NB4 (cell line): ENCODE results near the gene TNK2.

Experiments used
- MYC ChIP-seq: IDR thresholded peaks from 2 replicates; pipeline ENCODE4 v1.6.1; 2011; ENCODE audit warnings: low read depth, low read length
- TF ChIP-seq, protein P1 (sequence below): IDR thresholded peaks from one replicate; pipeline ENCODE4 v1.5.1; 2012; ENCODE audit warnings: low read depth, low read length

- no peak for TF ChIP-seq MYC
- TF ChIP-seq, protein P1, sequence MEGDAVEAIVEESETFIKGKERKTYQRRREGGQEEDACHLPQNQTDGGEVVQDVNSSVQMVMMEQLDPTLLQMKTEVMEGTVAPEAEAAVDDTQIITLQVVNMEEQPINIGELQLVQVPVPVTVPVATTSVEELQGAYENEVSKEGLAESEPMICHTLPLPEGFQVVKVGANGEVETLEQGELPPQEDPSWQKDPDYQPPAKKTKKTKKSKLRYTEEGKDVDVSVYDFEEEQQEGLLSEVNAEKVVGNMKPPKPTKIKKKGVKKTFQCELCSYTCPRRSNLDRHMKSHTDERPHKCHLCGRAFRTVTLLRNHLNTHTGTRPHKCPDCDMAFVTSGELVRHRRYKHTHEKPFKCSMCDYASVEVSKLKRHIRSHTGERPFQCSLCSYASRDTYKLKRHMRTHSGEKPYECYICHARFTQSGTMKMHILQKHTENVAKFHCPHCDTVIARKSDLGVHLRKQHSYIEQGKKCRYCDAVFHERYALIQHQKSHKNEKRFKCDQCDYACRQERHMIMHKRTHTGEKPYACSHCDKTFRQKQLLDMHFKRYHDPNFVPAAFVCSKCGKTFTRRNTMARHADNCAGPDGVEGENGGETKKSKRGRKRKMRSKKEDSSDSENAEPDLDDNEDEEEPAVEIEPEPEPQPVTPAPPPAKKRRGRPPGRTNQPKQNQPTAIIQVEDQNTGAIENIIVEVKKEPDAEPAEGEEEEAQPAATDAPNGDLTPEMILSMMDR = no peak
Measured at GRCh38 chr3:195907934-195908693, at the start of gene TNK2.
